CD4-positive, alpha-beta T cell (primary cell): ENCODE results near the gene RCN1. TPM values are rescaled to one million over a fixed set of nuclear protein-coding genes. Genes with fewer than 3 reads are reported as not detected.

Source experiments
- ATAC-seq: fragments of 200-7000 bp; cut with Tn5 transposase; one replicate; pipeline ENCODE4 v1.10.0; 2022; ENCODE audit warnings: mild to moderate bottlenecking; ENCODE audit not compliant: poor library complexity
- CTCF ChIA-PET: fragments of 350-600 bp; sonication (Branson Sonifier 250); formaldehyde crosslinking; loops from one replicate; lab custom pipeline; 2021; ENCODE audit warnings: antibody characterized with exemption, inconsistent platforms; lab: Charles Lee
- POLR2A ChIA-PET: fragments of 350-600 bp; sonication (Branson Sonifier 250); formaldehyde crosslinking; loops from one replicate; lab custom pipeline; 2021; ENCODE audit warnings: antibody characterized with exemption, inconsistent platforms; lab: Charles Lee
- DNase-seq, 14 experiments: peaks; one replicate each; pipeline ENCODE4 v3.0.0-alpha.2; 2013 to 2020; ENCODE audit warnings: mixed read lengths in 2 of 14
- H3K27ac ChIP-seq, 2 donors: one replicate each; pipeline versions ENCODE4 v1.5.1 to v1.7.0; 2013; ENCODE audit warnings: low read length in 2 of 2, low read depth in 1 of 2, mild to moderate bottlenecking in 1 of 2
- H3K27me3 ChIP-seq, 2 experiments: 1 replicate in 1 of 2; 2 replicates in 1 of 2; pipeline versions ENCODE4 v1.6.1 to v1.7.0; 2013; ENCODE audit warnings: low read length in 2 of 2, control low read depth in 1 of 2, mild to moderate bottlenecking in 1 of 2, moderate library complexity in 1 of 2; ENCODE audit not compliant: insufficient read depth in 2 of 2, control insufficient read depth in 1 of 2
- H3K36me3 ChIP-seq: one replicate; pipeline ENCODE4 v1.6.1; 2013; ENCODE audit warnings: low read length, control low read depth; ENCODE audit not compliant: insufficient read depth
- H3K4me1 ChIP-seq: one replicate; pipeline ENCODE4 v1.6.1; 2013; ENCODE audit warnings: low read length, control low read depth; ENCODE audit not compliant: insufficient read depth
- H3K4me3 ChIP-seq: one replicate; pipeline ENCODE4 v1.5.1; 2013; ENCODE audit warnings: mild to moderate bottlenecking, low read length, moderate library complexity
- H3K9me3 ChIP-seq, 2 experiments: 1 replicate in 1 of 2; 2 replicates in 1 of 2; pipeline versions ENCODE4 v1.6.1 to v1.7.0; 2013; ENCODE audit warnings: low read length in 2 of 2, mild to moderate bottlenecking in 2 of 2, control low read depth in 1 of 2, moderate library complexity in 1 of 2; ENCODE audit not compliant: control insufficient read depth in 1 of 2, insufficient read depth in 1 of 2
- H3K27ac Mint-ChIP-seq: one replicate; pipeline ENCODE4 v1.8.0; 2020; ENCODE audit warnings: mixed read lengths
- H3K27me3 Mint-ChIP-seq: one replicate; pipeline ENCODE4 v1.8.0; 2021; ENCODE audit warnings: mixed read lengths
- H3K36me3 Mint-ChIP-seq: one replicate; pipeline ENCODE4 v1.8.0; 2021; ENCODE audit warnings: low read depth, mixed read lengths
- H3K4me1 Mint-ChIP-seq: one replicate; pipeline ENCODE4 v1.8.0; 2021; ENCODE audit warnings: low read depth, mixed read lengths
- H3K4me3 Mint-ChIP-seq: one replicate; pipeline ENCODE4 v1.8.0; 2020; ENCODE audit warnings: mild to moderate bottlenecking, mixed read lengths
- H3K9me3 Mint-ChIP-seq: one replicate; pipeline ENCODE4 v1.8.0; 2020; ENCODE audit warnings: mixed read lengths
- CTCF ChIP-seq: fragments of 200-600 bp; IDR thresholded peaks from one replicate; pipeline ENCODE4 v1.8.0; 2022; ENCODE audit warnings: antibody characterized with exemption, mild to moderate bottlenecking
- intact Hi-C, 2 experiments: fragments of 100-400 bp; cut with DNase I in 1 of 2; cut with micrococcal nuclease in 1 of 2; formaldehyde crosslinking; loops; one replicate each; pipeline versions ENCODE4 v1.15.1 to v1.9.0; 2023 to 2025; cut with DNase I, micrococcal nuclease
- total RNA-seq, 174 experiments: library from RNA in 2 of 174; stranded (reverse) in 2 of 174; gene quantifications; one replicate each; pipeline ENCODE4 v1.2.3 and lab custom pipeline; 2021 to 2026

The RCN1 gene
- total RNA-seq, 2 experiments from 2014 or later = 7.4 to 9.1 TPM

- no peak overlapping the region for H3K27ac ChIP-seq
- H3K9me3 Mint-ChIP-seq = no peaks in the 10 kb centered on the region
- H3K4me1 Mint-ChIP-seq = no peaks in the 10 kb centered on the region
- DNase-seq = no peak
- H3K9me3 ChIP-seq = no peaks in the 10 kb centered on the region
- no peaks in the 10 kb centered on the region for H3K36me3 ChIP-seq
- CTCF ChIA-PET = no interaction called here
- H3K27me3 ChIP-seq = peaks cover 4 to 8% of the 10 kb centered on the region in 2 experiments
- H3K27me3 Mint-ChIP-seq = peaks cover 42% of the 10 kb centered on the region
- intact Hi-C loops = no loop called here
- H3K27ac Mint-ChIP-seq = no peak overlapping the region
- no peak overlapping the region for H3K4me3 ChIP-seq
- no peaks in the 10 kb centered on the region for H3K4me1 ChIP-seq
- TF ChIP-seq CTCF = no peak
- no peak for ATAC-seq
- POLR2A ChIA-PET = no interaction called here
- H3K36me3 Mint-ChIP-seq = no peaks in the 10 kb centered on the region
- no peak overlapping the region for H3K4me3 Mint-ChIP-seq
Observed at GRCh38 chr11:32073644-32074026, 17.2 kb upstream of the RCN1 start.

GRCh38 chr11:32079553-32079952 is 11.3 kb upstream of the RCN1 start:
- no peaks in the 10 kb centered on the region for H3K4me1 Mint-ChIP-seq
- H3K4me3 ChIP-seq = no peak overlapping the region
- ChIA-PET POLR2A (no interaction called here), CTCF (no interaction called here)
- peaks cover 28% of the 10 kb centered on the region for H3K27me3 Mint-ChIP-seq
- H3K27ac Mint-ChIP-seq = no peak overlapping the region
- intact Hi-C loops = no loop called here
- no peak for ATAC-seq
- no peaks in the 10 kb centered on the region for H3K9me3 Mint-ChIP-seq
- no peaks in the 10 kb centered on the region for H3K9me3 ChIP-seq
- H3K4me3 Mint-ChIP-seq = no peak overlapping the region
- H3K27ac ChIP-seq = no peak overlapping the region
- TF ChIP-seq CTCF = no peak
- H3K27me3 ChIP-seq = no peaks in the 10 kb centered on the region
- no peaks in the 10 kb centered on the region for H3K36me3 ChIP-seq
- H3K36me3 Mint-ChIP-seq = no peaks in the 10 kb centered on the region
- H3K4me1 ChIP-seq = no peaks in the 10 kb centered on the region
- DNase-seq = no peak

GRCh38 chr11:32080361-32080980 is 10.4 kb upstream of the RCN1 start:
- no peaks in the 10 kb centered on the region for H3K9me3 ChIP-seq
- no peak overlapping the region for H3K27ac ChIP-seq
- POLR2A ChIA-PET = no interaction called here
- ATAC-seq (no peak), DNase-seq (no peak)
- Mint-ChIP-seq H3K4me1 (no peaks in the 10 kb centered on the region), H3K9me3 (no peaks in the 10 kb centered on the region), H3K27ac (no peak overlapping the region), H3K27me3 (peaks cover 30% of the 10 kb centered on the region), H3K36me3 (no peaks in the 10 kb centered on the region), H3K4me3 (no peak overlapping the region)
- TF ChIP-seq CTCF = no peak
- no peaks in the 10 kb centered on the region for H3K4me1 ChIP-seq
- H3K27me3 ChIP-seq = no peaks in the 10 kb centered on the region
- CTCF ChIA-PET = interaction anchor here (0.6 kb wide), 1 partner anchor 9 kb away, joined by 3 read pairs; no protein-coding TSS in a partner anchor
- intact Hi-C loops = no loop called here
- H3K4me3 ChIP-seq = no peak overlapping the region
- no peaks in the 10 kb centered on the region for H3K36me3 ChIP-seq
